H1 (cell line): ENCODE measurements around the gene PCDHGA7. TPM values are rescaled to one million over a fixed set of nuclear protein-coding genes. Genes with fewer than 3 reads are reported as not detected.

ENCODE experiments used
- CTCF ChIA-PET: fragments of 300-600 bp; sonication (Branson Sonifier 250); formaldehyde crosslinking; loops from one replicate; lab custom pipeline; 2021; ENCODE audit not compliant: partially characterized antibody; lab: Charles Lee
- POLR2A ChIA-PET: fragments of 300-600 bp; sonication (Branson Sonifier 250); formaldehyde crosslinking; loops from one replicate; lab custom pipeline; 2021; ENCODE audit warnings: inconsistent platforms; ENCODE audit not compliant: partially characterized antibody; lab: Charles Lee
- DNase-seq, 2 experiments: peaks; one replicate each; pipeline versions ENCODE4 v3.0.0 to v3.0.0-alpha.2; 2010 to 2022; ENCODE audit warnings: low spot score in 2 of 2, low read depth in 1 of 2, mixed read lengths in 1 of 2
- FAIRE-seq: peaks from 2 replicates; lab custom pipeline; 2011; peaks lifted over from hg19 to GRCh38; lab: Jason Lieb, UNC
- H2AFZ ChIP-seq: 2 replicates; pipeline ENCODE4 v1.8.1; 2012; ENCODE audit warnings: low read length, inconsistent platforms
- H2AK5ac ChIP-seq: 2 replicates; pipeline ENCODE4 v1.6.1; 2013; ENCODE audit warnings: low read depth, low read length
- H2BK120ac ChIP-seq: replicated peaks from 2 replicates; pipeline ENCODE3; 2013; ENCODE audit warnings: low read depth, low read length, inconsistent platforms
- H2BK12ac ChIP-seq: 2 replicates; pipeline ENCODE4 v1.6.1; 2013; ENCODE audit warnings: low read depth, low read length
- H2BK15ac ChIP-seq: 2 replicates; pipeline ENCODE4 v1.6.1; 2013; ENCODE audit warnings: low read length
- H2BK20ac ChIP-seq: 2 replicates; pipeline ENCODE4 v1.6.1; 2013; ENCODE audit warnings: low read length
- H2BK5ac ChIP-seq: 2 replicates; pipeline ENCODE4 v1.6.1; 2013; ENCODE audit warnings: low read depth, low read length
- H3K14ac ChIP-seq: 2 replicates; pipeline ENCODE4 v1.6.1; 2013; ENCODE audit warnings: inconsistent platforms; ENCODE audit not compliant: insufficient read length
- H3K18ac ChIP-seq: 2 replicates; pipeline ENCODE4 v1.6.1; 2013; ENCODE audit warnings: low read length; ENCODE audit errors: extremely low read depth
- H3K23ac ChIP-seq: 2 replicates; pipeline ENCODE4 v1.6.1; 2013; ENCODE audit warnings: inconsistent platforms; ENCODE audit not compliant: insufficient read length
- H3K23me2 ChIP-seq: 2 replicates; pipeline ENCODE4 v1.6.1; 2013; ENCODE audit warnings: low read depth, low read length
- H3K27ac ChIP-seq: 2 replicates; pipeline ENCODE4 v1.6.1; 2011; ENCODE audit warnings: low read depth, low read length, inconsistent platforms
- H3K27me3 ChIP-seq, 4 experiments: replicated peaks in 1 of 4; 1 replicate in 1 of 4; 2 replicates in 3 of 4; pipeline versions ENCODE4 v1.6.1 to v1.8.1; 2011 to 2013; ENCODE audit warnings: low read length in 3 of 4, mild to moderate bottlenecking in 3 of 4, inconsistent platforms in 2 of 4, mixed read lengths in 2 of 4, moderate library complexity in 1 of 4; ENCODE audit not compliant: control insufficient read depth in 3 of 4, insufficient read depth in 3 of 4; ENCODE audit errors: extremely low read depth in 1 of 4
- H3K36me3 ChIP-seq, 4 experiments: 2 replicates each; pipeline versions ENCODE4 v1.6.1 to v1.8.1; 2011 to 2013; ENCODE audit warnings: mild to moderate bottlenecking in 4 of 4, low read length in 3 of 4, moderate library complexity in 2 of 4, control low read depth in 1 of 4, inconsistent platforms in 1 of 4; ENCODE audit not compliant: insufficient read depth in 4 of 4, control insufficient read depth in 2 of 4
- H3K4ac ChIP-seq: replicated peaks from 2 replicates; pipeline ENCODE3; 2013; ENCODE audit warnings: low read length, low read depth, mixed read lengths, inconsistent platforms; ENCODE audit not compliant: insufficient read length
- H3K4me1 ChIP-seq, 4 experiments: replicated peaks in 1 of 4; 1 replicate in 1 of 4; 2 replicates in 3 of 4; pipeline versions ENCODE4 v1.6.1 to v1.8.1; 2011 to 2013; ENCODE audit warnings: low read length in 3 of 4, inconsistent platforms in 2 of 4, mixed read lengths in 1 of 4; ENCODE audit not compliant: insufficient read depth in 4 of 4, control insufficient read depth in 3 of 4
- H3K4me2 ChIP-seq, 2 experiments: 2 replicates each; pipeline versions ENCODE4 v1.6.1 to v1.8.1; 2011 to 2013; ENCODE audit warnings: low read depth in 2 of 2, low read length in 2 of 2, control low read depth in 1 of 2, inconsistent platforms in 1 of 2, mild to moderate bottlenecking in 1 of 2; ENCODE audit not compliant: insufficient read depth in 1 of 2
- H3K4me3 ChIP-seq, 4 experiments: fragments of 200-600, 300-600 bp in 1 of 4; sonication (generic), shearing (Covaris generic), sonication (Bioruptor Twin) in 1 of 4; 2 replicates each; pipeline versions ENCODE4 v1.5.1 to v1.8.1; 2011 to 2016; ENCODE audit warnings: low read length in 4 of 4, low read depth in 3 of 4, control low read depth in 2 of 4, inconsistent platforms in 2 of 4, mild to moderate bottlenecking in 2 of 4, mixed read lengths in 1 of 4, moderate library complexity in 1 of 4; ENCODE audit not compliant: insufficient read depth in 2 of 4; ENCODE audit errors: extremely low read depth in 1 of 4
- H3K56ac ChIP-seq: replicated peaks from 2 replicates; pipeline ENCODE3; 2013; ENCODE audit warnings: low read depth, mild to moderate bottlenecking, mixed read lengths, low read length, inconsistent platforms; ENCODE audit not compliant: insufficient read length
- H3K79me1 ChIP-seq: 2 replicates; pipeline ENCODE4 v1.6.1; 2013; ENCODE audit warnings: low read depth, low read length, control low read depth
- H3K79me2 ChIP-seq, 2 experiments: 2 replicates each; pipeline versions ENCODE4 v1.6.1 to v1.8.1; 2012 to 2013; ENCODE audit warnings: low read length in 2 of 2, mild to moderate bottlenecking in 2 of 2, inconsistent platforms in 1 of 2; ENCODE audit not compliant: insufficient read depth in 2 of 2, control insufficient read depth in 1 of 2
- H3K9ac ChIP-seq, 4 experiments: replicated peaks in 1 of 4; 1 replicate in 1 of 4; 2 replicates in 3 of 4; pipeline versions ENCODE4 v1.6.1 to v1.8.1; 2011 to 2013; ENCODE audit warnings: low read depth in 3 of 4, low read length in 3 of 4, control low read depth in 2 of 4, mild to moderate bottlenecking in 2 of 4, moderate library complexity in 2 of 4, inconsistent platforms in 1 of 4; ENCODE audit errors: extremely low read depth in 1 of 4
- H3K9me3 ChIP-seq, 2 experiments: 2 replicates each; pipeline versions ENCODE4 v1.6.1 to v1.8.1; 2012 to 2013; ENCODE audit warnings: mild to moderate bottlenecking in 2 of 2, moderate library complexity in 2 of 2, control low read depth in 1 of 2, inconsistent platforms in 1 of 2, low read depth in 1 of 2, low read length in 1 of 2, mixed read lengths in 1 of 2; ENCODE audit not compliant: insufficient read depth in 2 of 2
- H4K20me1 ChIP-seq, 2 experiments: replicated peaks in 1 of 2; 2 replicates each; pipeline versions ENCODE3 to v1.8.1; 2011 to 2013; ENCODE audit warnings: inconsistent platforms in 2 of 2, low read length in 2 of 2, mild to moderate bottlenecking in 1 of 2; ENCODE audit not compliant: insufficient read depth in 2 of 2, control insufficient read depth in 1 of 2
- H4K5ac ChIP-seq: 2 replicates; pipeline ENCODE4 v1.6.1; 2013; ENCODE audit warnings: low read length, low read depth, mixed read lengths, inconsistent platforms; ENCODE audit not compliant: insufficient read length
- H4K8ac ChIP-seq: 2 replicates; pipeline ENCODE4 v1.8.0; 2013; ENCODE audit warnings: mild to moderate bottlenecking, moderate library complexity, low read length, inconsistent platforms; ENCODE audit not compliant: insufficient read depth; ENCODE audit errors: extremely low read depth
- H4K91ac ChIP-seq: replicated peaks from 2 replicates; pipeline ENCODE3; 2013; ENCODE audit warnings: low read length, mixed read lengths, inconsistent platforms; ENCODE audit not compliant: insufficient read length
- RBBP5 ChIP-seq: IDR thresholded peaks from 2 replicates; pipeline ENCODE4 v1.7.1; 2012; ENCODE audit warnings: low read depth, mild to moderate bottlenecking, inconsistent platforms, low read length, moderate library complexity, borderline replicate concordance
- WGBS, 2 experiments: shearing (Covaris generic) in 1 of 2; methylation state at CpG; one replicate each; pipeline versions ENCODE4 v1.1.6 to v1.1.7; 2013 to 2015; ENCODE audit warnings: low lambda C conversion rate in 2 of 2, mixed read lengths in 2 of 2, inconsistent platforms in 1 of 2, low coverage in 1 of 2, missing lambda C conversion rate in 1 of 2; ENCODE audit not compliant: insufficient replicate concordance in 2 of 2, insufficient coverage in 1 of 2, insufficient read length in 1 of 2; ENCODE audit errors: extremely low coverage in 1 of 2, missing lambda C conversion rate in 1 of 2; 5-methylcytosine and 5-hydroxymethylcytosine counted together
- polyA plus RNA-seq, 7 experiments: library from polyadenylated mRNA; depleted of rRNA in 3 of 7; stranded (reverse) in 5 of 7; unstranded in 2 of 7; fragments of >200 nt in 5 of 7; fragments of 200-250 nt in 2 of 7; gene quantifications; 1 replicate in 5 of 7; 2 replicates in 1 of 7; 4 replicates in 1 of 7; pipeline versions ENCODE4 v1.2.1 to v1.2.3, GENCODE V29; 2011 to 2013; ENCODE audit warnings: missing spikeins in 2 of 7, mixed read lengths in 2 of 7
- total RNA-seq: library from RNA; stranded (reverse); fragmentation: NEBNext Ultra II Directional; extraction: Animal tissue kit (Norgen Biotek cat#: 25700); gene quantifications from 2 replicates; pipeline ENCODE4 v1.2.1, GENCODE V29; 2021
- TF ChIP-seq, protein P1 (sequence below), 3 experiments: IDR thresholded peaks; 1 replicate in 2 of 3; 2 replicates in 1 of 3; pipeline versions ENCODE4 v1.5.1 to v1.6.1; 2011; ENCODE audit warnings: low read length in 3 of 3, mild to moderate bottlenecking in 3 of 3, inconsistent platforms in 2 of 3, low read depth in 1 of 3, moderate library complexity in 1 of 3; ENCODE audit not compliant: insufficient read depth in 1 of 3; ENCODE audit errors: control extremely low read depth in 1 of 3

PCDHGA7 gene
- total and polyA plus RNA-seq, 2 of the 8 experiments (the other 6 are each of a cell fraction or from before 2014, with no cell fraction given) = 0.39 to 1.1 TPM

DNA sequence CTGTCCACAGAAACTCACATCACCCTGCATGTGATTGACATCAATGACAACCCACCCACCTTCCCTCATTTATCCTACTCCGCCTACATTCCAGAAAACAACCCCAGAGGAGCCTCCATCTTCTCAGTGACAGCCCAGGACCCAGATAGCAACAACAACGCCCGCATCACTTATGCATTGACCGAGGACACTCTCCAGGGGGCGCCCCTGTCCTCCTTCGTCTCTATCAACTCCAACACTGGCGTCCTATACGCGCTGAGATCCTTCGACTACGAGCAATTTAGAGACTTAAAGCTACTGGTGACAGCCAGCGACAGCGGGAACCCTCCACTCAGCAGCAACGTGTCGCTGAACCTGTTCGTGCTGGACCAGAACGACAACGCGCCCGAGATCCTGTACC lies 37.2 kb upstream of the PCDHGA7 start:
- ChIA-PET POLR2A (no interaction called here), CTCF (interaction anchor here (1.3 to 4.8 kb wide), 10 partner anchors 10 to 153 kb away, joined by 4 to 21 read pairs (median 12); partner anchors contain the start of genes PCDHB10, PCDHB14, PCDHB15 and TAF7)
- peaks cover 0 to 4% (median under 1%) of the 10 kb centered on the region in 4 experiments; a peak in 1 of 7 replicates for H3K4me1 ChIP-seq
- H2BK15ac ChIP-seq = no peak overlapping the region
- H3K79me1 ChIP-seq = no peaks in the 10 kb centered on the region
- H3K79me2 ChIP-seq = no peaks in the 10 kb centered on the region
- TF ChIP-seq, protein P1, sequence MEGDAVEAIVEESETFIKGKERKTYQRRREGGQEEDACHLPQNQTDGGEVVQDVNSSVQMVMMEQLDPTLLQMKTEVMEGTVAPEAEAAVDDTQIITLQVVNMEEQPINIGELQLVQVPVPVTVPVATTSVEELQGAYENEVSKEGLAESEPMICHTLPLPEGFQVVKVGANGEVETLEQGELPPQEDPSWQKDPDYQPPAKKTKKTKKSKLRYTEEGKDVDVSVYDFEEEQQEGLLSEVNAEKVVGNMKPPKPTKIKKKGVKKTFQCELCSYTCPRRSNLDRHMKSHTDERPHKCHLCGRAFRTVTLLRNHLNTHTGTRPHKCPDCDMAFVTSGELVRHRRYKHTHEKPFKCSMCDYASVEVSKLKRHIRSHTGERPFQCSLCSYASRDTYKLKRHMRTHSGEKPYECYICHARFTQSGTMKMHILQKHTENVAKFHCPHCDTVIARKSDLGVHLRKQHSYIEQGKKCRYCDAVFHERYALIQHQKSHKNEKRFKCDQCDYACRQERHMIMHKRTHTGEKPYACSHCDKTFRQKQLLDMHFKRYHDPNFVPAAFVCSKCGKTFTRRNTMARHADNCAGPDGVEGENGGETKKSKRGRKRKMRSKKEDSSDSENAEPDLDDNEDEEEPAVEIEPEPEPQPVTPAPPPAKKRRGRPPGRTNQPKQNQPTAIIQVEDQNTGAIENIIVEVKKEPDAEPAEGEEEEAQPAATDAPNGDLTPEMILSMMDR (IDR thresholded peaks at IDR 0.05; ENCODE audit: control extremely low read depth in 1 of 3, insufficient read depth in 1 of 3, low read depth in 1 of 3, low read length in 3 of 3) = peak in 2 of 3 experiments; percentile 11 to 14; a peak in 2 of 4 replicates
- no peak for TF ChIP-seq RBBP5
- H3K4me2 ChIP-seq = no peak overlapping the region
- no peak overlapping the region for H2BK20ac ChIP-seq
- no peak overlapping the region for H2BK5ac ChIP-seq
- H2BK120ac ChIP-seq = no peak overlapping the region
- no peak overlapping the region for H3K27ac ChIP-seq
- no peak overlapping the region for H3K23ac ChIP-seq
- no peak overlapping the region for H3K18ac ChIP-seq
- no peaks in the 10 kb centered on the region for H3K23me2 ChIP-seq
- H3K4me3 ChIP-seq = no peak overlapping the region
- no peak overlapping the region for H3K9ac ChIP-seq
- DNase-seq = no peak
- H3K56ac ChIP-seq = no peak overlapping the region
- H2AK5ac ChIP-seq = no peak overlapping the region
- H3K27me3 ChIP-seq = no peaks in the 10 kb centered on the region
- H3K36me3 ChIP-seq = no peaks in the 10 kb centered on the region; a peak in 2 of 8 replicates
- no peak overlapping the region for H4K5ac ChIP-seq
- H3K14ac ChIP-seq = no peak overlapping the region
- no peaks in the 10 kb centered on the region for H4K20me1 ChIP-seq
- no peak overlapping the region for H2BK12ac ChIP-seq
- peaks cover 19 to 28% of the 10 kb centered on the region in 2 experiments; a peak in 3 of 4 replicates for H3K9me3 ChIP-seq
- H2AFZ ChIP-seq = no peak overlapping the region
- no peak overlapping the region for H4K8ac ChIP-seq
- H4K91ac ChIP-seq = no peak overlapping the region
- 86% methylated on average over 11 of the region's 20 CpGs; no CpG with 5 or more reads in 1 of the 2 experiments for WGBS, 2 experiments
- no peak for FAIRE-seq
- no peak overlapping the region for H3K4ac ChIP-seq
